ENCODE measurements around the gene NKPD1.

NKPD1 gene

DNA sequence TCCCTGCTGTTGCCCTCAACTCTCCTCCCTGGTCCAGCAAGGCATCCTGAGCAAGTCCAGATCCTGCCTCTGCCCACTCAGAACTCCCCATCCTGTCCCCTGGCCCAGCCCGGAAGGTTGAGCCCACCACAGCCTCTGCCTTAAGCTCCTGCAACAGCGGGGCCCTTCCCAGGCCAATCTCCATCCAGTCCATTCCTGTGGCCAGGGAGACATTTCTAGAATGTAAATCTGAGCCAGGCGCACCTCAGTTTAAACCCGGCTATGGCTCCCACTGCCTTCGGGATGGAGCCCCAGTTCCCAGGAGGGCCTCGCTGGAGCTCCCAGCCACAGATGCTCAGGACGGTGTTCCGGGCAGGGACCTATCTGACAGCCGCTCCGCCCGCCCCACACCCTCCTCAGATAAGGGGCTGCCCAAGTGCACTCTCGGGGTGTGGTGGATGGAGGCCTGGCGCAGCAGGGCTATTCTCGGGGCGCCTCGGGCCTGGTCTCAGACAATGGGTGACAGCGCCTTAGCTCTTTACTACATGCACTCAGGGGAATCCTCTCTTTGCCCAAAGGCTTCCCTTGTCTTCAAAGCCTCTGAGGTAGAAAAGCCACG, 11.9 kb upstream of the NKPD1 start:
- no peak for DNase-seq (ENCODE audit: low read depth)

GRCh38 chr19:45172173-45172572, 11.4 kb upstream of the NKPD1 start:
- DNase-seq (ENCODE audit: low read depth) = no peak

DNA sequence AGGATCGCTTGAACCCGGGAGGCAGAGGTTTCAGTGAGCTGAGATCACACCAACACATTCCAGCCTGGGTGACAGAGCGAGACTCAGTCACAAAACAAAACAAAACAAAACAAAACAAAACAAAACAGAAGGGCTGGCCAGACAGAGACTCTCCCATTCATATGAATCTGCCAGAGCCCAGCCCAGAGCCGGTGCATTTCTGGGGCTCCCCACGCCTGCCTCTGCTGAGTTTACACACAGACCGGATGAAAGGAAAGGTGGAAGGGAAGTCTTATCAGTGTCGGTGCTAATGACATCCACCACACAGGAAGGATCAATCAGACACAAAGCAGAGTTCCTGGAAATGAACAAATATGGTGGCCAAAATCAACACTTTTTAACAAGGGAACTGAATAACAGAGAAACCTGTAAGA, 10.4 kb upstream of the NKPD1 start:
- no peak for DNase-seq (ENCODE audit: low read depth)

- DNase-seq (ENCODE audit: low read depth) = no peak
These were observed 9.6 kb upstream of the NKPD1 start for GRCh38 chr19:45170146-45171106.

DNA sequence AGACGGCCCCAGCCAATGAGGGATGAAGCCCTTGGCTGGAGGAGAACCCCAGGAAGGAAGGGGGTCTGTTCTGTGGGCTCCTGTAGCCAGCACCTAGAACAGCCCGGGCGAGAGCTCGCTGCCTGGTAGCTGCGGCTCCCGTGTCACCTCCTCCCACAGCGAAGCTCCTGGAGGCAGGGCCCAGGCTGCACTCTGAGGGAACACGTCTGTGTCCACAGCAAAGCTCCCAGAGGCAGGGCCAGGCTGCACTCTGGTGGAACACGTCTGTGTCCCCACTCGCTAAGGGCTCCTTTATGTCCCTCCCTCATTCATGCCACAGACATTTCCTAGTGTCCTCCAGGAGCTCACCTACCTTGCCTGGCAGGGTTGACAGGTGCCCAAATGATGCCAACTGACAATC, 8.8 kb upstream of the NKPD1 start:
- no peak for DNase-seq (ENCODE audit: low read depth)

- no peak for DNase-seq (ENCODE audit: low read depth)
These were observed 8.1 kb upstream of the NKPD1 start for GRCh38 chr19:45168767-45169351.

DNA sequence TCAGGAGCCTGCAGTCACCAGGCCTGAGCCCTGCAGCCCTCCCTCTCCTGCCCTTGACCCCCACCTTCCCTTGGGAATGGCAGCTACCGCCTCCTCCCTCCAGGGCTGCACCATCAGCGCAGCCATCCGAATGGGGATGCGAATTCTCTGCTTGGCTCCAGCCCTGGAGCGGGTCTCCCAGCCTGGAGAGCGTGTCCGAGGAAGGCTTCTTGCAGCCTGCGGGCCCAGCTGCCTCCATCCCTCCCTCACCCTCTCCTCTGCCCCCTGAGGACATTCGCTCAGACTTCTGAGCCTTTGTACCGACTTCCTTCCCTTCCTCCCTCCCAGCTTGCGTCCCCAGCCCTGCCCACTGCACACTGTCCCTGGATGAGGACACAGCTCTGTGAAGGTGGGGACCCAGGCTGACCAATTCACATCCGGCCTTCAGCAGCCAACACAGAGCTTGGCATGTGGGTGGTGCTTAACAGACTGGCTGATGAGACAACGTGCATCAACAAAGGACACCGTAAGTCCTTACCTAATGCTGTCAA, 6.0 kb upstream of the NKPD1 start:
- no peak for DNase-seq (ENCODE audit: low read depth)

DNA sequence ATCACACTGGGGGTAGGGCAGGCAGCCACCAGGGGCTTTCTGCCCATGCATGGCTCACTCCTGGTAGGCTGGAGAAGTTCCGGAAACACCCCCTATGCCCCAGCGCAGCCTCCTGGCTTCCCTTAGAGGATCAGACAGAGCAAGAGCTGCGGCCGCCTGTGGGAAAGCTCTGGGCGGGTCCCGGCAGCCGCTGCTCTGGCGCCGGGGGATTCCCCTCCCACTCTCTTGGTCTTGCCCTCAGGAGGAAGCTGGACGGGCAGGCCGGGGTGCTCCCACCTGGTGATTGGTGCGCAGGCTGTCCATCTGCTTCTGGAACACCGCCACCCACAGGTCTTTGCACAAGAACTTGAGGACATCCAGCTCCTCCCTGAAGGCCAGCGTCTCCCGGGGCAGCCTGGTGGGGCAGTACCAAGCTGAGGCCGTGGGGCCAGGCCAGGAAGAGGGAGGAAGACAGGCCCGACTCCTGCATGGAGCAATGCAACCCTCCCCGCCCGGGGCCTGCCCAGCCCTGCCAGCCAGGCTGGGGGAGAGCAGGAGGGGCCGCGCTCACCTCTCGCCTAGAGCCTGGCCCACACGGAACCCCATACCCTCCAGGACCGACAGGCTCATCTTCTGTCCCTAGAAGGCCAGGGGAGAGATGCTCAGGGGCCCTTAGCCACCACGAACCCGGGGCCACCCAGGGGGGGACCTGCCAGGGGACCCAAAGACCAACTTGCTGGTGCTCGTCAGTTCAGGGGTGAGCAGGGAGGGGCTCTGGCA, 4.0 kb upstream of the NKPD1 start:
- DNase-seq (ENCODE audit: low read depth) = no peak

DNA sequence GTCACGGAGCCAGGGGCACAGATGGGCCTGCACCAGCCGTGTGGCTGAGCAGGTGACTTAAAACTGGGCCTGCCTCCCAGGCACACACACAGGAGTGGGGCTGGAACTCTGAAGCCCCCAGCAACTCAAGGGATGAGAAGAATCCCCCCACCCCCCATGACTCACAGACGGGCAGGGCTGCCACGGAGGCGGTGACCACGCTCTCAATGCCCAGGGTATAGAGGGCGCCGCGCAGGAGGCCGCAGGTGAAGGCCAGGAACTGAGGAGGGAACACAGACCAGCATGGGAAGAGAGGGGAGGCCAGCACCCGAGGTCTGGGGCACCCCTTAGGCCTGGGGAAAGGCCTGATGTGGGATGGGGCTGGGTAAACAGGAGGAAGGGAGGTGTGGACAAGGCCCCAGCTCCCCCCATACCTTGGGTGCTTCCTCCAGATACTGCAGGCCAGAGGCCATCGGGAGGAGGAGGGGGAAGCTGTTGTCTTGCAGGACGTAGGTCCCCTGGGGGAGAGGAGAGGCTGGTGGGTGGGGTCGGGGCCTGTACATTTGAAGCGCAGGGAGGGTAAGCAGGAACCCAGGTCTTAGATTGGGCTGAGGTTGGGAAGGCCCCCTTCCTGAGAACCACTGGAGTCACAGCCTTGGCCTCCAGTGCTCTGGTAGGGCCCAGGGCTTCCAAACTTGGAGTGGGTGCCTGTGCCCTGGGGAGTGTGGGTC, 3.1 kb upstream of the NKPD1 start:
- DNase-seq (ENCODE audit: low read depth) = no peak

- DNase-seq (ENCODE audit: low read depth) = no peak
These were observed 2.4 kb upstream of the NKPD1 start for GRCh38 chr19:45163156-45163555.

DNA sequence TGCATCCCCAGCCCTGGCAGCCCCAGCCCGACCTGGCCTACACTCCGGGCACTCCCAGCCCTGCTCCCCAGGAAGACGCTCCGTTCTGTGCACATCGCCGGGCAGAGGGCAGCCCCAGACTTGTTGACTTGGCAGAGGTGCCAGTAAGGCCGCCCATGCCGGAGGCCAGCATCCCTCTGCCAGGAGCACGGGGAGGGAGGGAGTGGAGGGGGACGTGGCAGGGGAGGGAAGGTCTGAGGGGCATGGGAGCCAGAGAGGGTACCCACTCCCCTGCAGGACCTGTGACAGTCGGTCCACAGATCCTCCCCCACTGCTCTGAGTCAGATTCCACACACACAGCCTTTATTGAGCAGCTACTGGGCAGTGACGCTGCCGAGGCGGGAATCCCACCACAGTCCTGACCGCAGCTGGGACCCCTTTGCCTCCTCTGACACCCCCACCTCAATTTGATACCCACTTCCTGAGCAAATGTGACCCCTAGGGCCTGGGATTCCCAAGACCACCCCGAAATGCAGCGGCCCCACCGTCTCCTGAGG, 1.9 kb upstream of the NKPD1 start:
- DNase-seq (ENCODE audit: low read depth) = no peak

- no peak for DNase-seq (ENCODE audit: low read depth)
These were observed 1.2 kb upstream of the NKPD1 start for GRCh38 chr19:45161738-45162607.

DNA sequence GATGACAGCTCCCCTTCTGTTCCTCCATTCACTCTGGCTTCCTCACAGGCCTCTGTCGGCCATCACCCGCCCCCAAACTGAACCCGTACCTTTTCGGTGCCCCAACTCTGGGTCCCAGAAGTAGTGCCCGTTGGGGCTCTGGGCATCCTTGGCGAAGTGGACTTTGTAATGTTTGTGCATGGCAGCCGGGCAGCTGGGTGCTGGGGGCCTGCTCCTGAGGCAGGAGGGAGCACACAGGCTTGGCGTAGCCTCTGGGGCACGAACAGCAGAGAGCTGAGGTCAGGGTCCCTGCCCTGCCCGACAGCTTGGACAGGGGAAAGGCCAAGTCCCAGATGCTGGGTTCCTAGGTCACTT, 834 bp downstream of the NKPD1 start:
- DNase-seq (ENCODE audit: low read depth) = no peak

GRCh38 chr19:45159210-45159970, 1.4 kb downstream of the NKPD1 start:
- DNase-seq (ENCODE audit: low read depth) = no peak

GRCh38 chr19:45158503-45159209, 2.1 kb downstream of the NKPD1 start:
- DNase-seq (ENCODE audit: low read depth) = no peak

DNA sequence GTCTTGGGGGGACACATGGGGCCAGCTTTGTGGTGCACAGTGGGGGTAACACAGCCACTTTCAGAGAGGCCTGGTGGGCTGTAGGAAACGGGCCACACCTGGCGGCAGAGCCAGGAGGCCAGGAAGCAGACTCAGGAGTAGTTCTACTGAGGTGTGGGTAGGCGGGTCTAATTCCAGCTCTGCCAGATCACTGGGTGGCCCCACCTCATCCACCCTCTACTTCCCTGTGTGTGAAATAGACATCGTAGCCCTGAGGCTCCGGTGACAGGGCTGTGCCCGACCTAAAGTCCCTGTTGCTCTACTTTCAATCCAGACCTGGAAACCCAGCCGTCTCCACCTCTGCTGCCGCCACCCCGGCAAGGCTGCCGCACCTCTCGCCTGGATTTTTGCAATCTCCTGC, 4.0 kb downstream of the NKPD1 start:
- no peak for DNase-seq (ENCODE audit: low read depth)

- DNase-seq (ENCODE audit: low read depth) = no peak
These were observed 4.7 kb downstream of the NKPD1 start for GRCh38 chr19:45156011-45156630.

DNA sequence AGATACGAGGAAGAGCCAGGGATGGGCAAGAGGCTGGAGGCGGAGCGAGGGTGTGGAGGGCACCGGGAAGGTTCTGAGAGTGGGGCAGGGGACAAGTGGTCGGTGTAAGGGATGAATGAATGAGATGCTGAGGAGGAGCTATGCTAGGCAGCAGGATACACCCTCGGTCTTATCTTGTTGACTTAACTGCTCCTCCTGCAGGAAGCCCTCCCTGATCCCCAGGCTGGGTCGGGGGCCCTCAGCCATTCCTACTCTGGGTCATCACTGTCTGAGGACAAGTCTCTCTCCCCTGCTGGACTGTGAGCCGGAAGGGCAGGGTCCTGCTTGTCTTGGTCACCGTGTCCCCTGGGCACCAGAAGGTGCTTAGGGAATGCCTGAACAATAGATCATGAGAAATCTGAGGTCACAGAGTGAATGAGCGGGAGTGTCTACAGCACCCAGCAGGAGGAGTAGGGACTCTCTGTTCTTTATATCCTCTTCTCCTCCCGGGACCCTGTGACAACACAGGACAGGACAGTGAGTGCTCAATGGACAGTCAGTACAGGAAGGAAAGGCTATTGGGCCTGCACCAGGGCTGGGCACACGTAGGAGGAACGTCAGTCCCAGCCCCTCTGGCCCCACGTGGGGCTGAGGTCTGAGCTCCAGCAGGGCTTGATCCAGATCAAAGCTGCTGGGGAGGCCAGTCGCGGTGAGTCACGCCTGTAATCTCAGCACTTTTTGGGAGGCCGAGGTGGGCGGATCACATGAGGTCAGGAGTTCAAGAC, 6.5 kb downstream of the NKPD1 start:
- no peak for DNase-seq (ENCODE audit: low read depth)

Measured in T follicular helper cell (primary cell).